Suprapubic skin (tissue), 3 donors: ENCODE results near the gene ZNF587.
A peak's percentile ranks its signal among the peaks of the same experiment; 100 is the strongest.

Experiments used
- CTCF ChIP-seq, 2 donors: fragments of 200-600 bp in 1 of 2; fragments of 450-650 bp in 1 of 2; sonication (generic) in 1 of 2; IDR thresholded peaks; one replicate each; pipeline ENCODE4 v1.5.1; 2016 to 2019; ENCODE audit warnings: antibody characterized with exemption in 2 of 2, mild to moderate bottlenecking in 1 of 2, moderate library complexity in 1 of 2
- EP300 ChIP-seq: sonication (generic); formaldehyde crosslinking; IDR thresholded peaks from one replicate; pipeline ENCODE4 v1.6.1; 2017; ENCODE audit warnings: antibody characterized with exemption
- POLR2A ChIP-seq, 2 donors: fragments of 450-650 bp; IDR thresholded peaks; one replicate each; pipeline ENCODE4 v1.6.1; 2017; ENCODE audit warnings: antibody characterized with exemption in 2 of 2, mild to moderate bottlenecking in 2 of 2, moderate library complexity in 2 of 2

GRCh38 chr19:57819475-57820148 lies 30.0 kb upstream of the ZNF587 start:
- TF ChIP-seq POLR2A (IDR thresholded peaks at IDR 0.05), result peak in 1 of 2 donors; percentile 48
- TF ChIP-seq CTCF (IDR thresholded peaks at IDR 0.05), result no peak
- TF ChIP-seq EP300, result no peak
